H1 (cell line): ENCODE results near the gene SBNO2. TPM values are rescaled to one million over a fixed set of nuclear protein-coding genes. Genes with fewer than 3 reads are reported as not detected.

Experiments
- CTCF ChIA-PET: fragments of 300-600 bp; sonication (Branson Sonifier 250); formaldehyde crosslinking; loops from one replicate; lab custom pipeline; 2021; ENCODE audit not compliant: partially characterized antibody; lab: Charles Lee
- POLR2A ChIA-PET: fragments of 300-600 bp; sonication (Branson Sonifier 250); formaldehyde crosslinking; loops from one replicate; lab custom pipeline; 2021; ENCODE audit warnings: inconsistent platforms; ENCODE audit not compliant: partially characterized antibody; lab: Charles Lee
- DNase-seq, 2 experiments: peaks; one replicate each; pipeline versions ENCODE4 v3.0.0 to v3.0.0-alpha.2; 2010 to 2022; ENCODE audit warnings: low spot score in 2 of 2, low read depth in 1 of 2, mixed read lengths in 1 of 2
- FAIRE-seq: peaks from 2 replicates; lab custom pipeline; 2011; peaks lifted over from hg19 to GRCh38; lab: Jason Lieb, UNC
- H2AFZ ChIP-seq: 2 replicates; pipeline ENCODE4 v1.8.1; 2012; ENCODE audit warnings: low read length, inconsistent platforms
- H2AK5ac ChIP-seq: 2 replicates; pipeline ENCODE4 v1.6.1; 2013; ENCODE audit warnings: low read depth, low read length
- H2BK120ac ChIP-seq: replicated peaks from 2 replicates; pipeline ENCODE3; 2013; ENCODE audit warnings: low read depth, low read length, inconsistent platforms
- H2BK12ac ChIP-seq: 2 replicates; pipeline ENCODE4 v1.6.1; 2013; ENCODE audit warnings: low read depth, low read length
- H2BK15ac ChIP-seq: 2 replicates; pipeline ENCODE4 v1.6.1; 2013; ENCODE audit warnings: low read length
- H2BK20ac ChIP-seq: 2 replicates; pipeline ENCODE4 v1.6.1; 2013; ENCODE audit warnings: low read length
- H2BK5ac ChIP-seq: 2 replicates; pipeline ENCODE4 v1.6.1; 2013; ENCODE audit warnings: low read depth, low read length
- H3K14ac ChIP-seq: 2 replicates; pipeline ENCODE4 v1.6.1; 2013; ENCODE audit warnings: inconsistent platforms; ENCODE audit not compliant: insufficient read length
- H3K18ac ChIP-seq: 2 replicates; pipeline ENCODE4 v1.6.1; 2013; ENCODE audit warnings: low read length; ENCODE audit errors: extremely low read depth
- H3K23ac ChIP-seq: 2 replicates; pipeline ENCODE4 v1.6.1; 2013; ENCODE audit warnings: inconsistent platforms; ENCODE audit not compliant: insufficient read length
- H3K23me2 ChIP-seq: 2 replicates; pipeline ENCODE4 v1.6.1; 2013; ENCODE audit warnings: low read depth, low read length
- H3K27ac ChIP-seq: 2 replicates; pipeline ENCODE4 v1.6.1; 2011; ENCODE audit warnings: low read depth, low read length, inconsistent platforms
- H3K27me3 ChIP-seq, 4 experiments: replicated peaks in 1 of 4; 1 replicate in 1 of 4; 2 replicates in 3 of 4; pipeline versions ENCODE4 v1.6.1 to v1.8.1; 2011 to 2013; ENCODE audit warnings: low read length in 3 of 4, mild to moderate bottlenecking in 3 of 4, inconsistent platforms in 2 of 4, mixed read lengths in 2 of 4, moderate library complexity in 1 of 4; ENCODE audit not compliant: control insufficient read depth in 3 of 4, insufficient read depth in 3 of 4; ENCODE audit errors: extremely low read depth in 1 of 4
- H3K36me3 ChIP-seq, 4 experiments: 2 replicates each; pipeline versions ENCODE4 v1.6.1 to v1.8.1; 2011 to 2013; ENCODE audit warnings: mild to moderate bottlenecking in 4 of 4, low read length in 3 of 4, moderate library complexity in 2 of 4, control low read depth in 1 of 4, inconsistent platforms in 1 of 4; ENCODE audit not compliant: insufficient read depth in 4 of 4, control insufficient read depth in 2 of 4
- H3K4ac ChIP-seq: replicated peaks from 2 replicates; pipeline ENCODE3; 2013; ENCODE audit warnings: low read length, low read depth, mixed read lengths, inconsistent platforms; ENCODE audit not compliant: insufficient read length
- H3K4me1 ChIP-seq, 4 experiments: replicated peaks in 1 of 4; 1 replicate in 1 of 4; 2 replicates in 3 of 4; pipeline versions ENCODE4 v1.6.1 to v1.8.1; 2011 to 2013; ENCODE audit warnings: low read length in 3 of 4, inconsistent platforms in 2 of 4, mixed read lengths in 1 of 4; ENCODE audit not compliant: insufficient read depth in 4 of 4, control insufficient read depth in 3 of 4
- H3K4me2 ChIP-seq, 2 experiments: 2 replicates each; pipeline versions ENCODE4 v1.6.1 to v1.8.1; 2011 to 2013; ENCODE audit warnings: low read depth in 2 of 2, low read length in 2 of 2, control low read depth in 1 of 2, inconsistent platforms in 1 of 2, mild to moderate bottlenecking in 1 of 2; ENCODE audit not compliant: insufficient read depth in 1 of 2
- H3K4me3 ChIP-seq, 4 experiments: fragments of 200-600, 300-600 bp in 1 of 4; sonication (generic), shearing (Covaris generic), sonication (Bioruptor Twin) in 1 of 4; 2 replicates each; pipeline versions ENCODE4 v1.5.1 to v1.8.1; 2011 to 2016; ENCODE audit warnings: low read length in 4 of 4, low read depth in 3 of 4, control low read depth in 2 of 4, inconsistent platforms in 2 of 4, mild to moderate bottlenecking in 2 of 4, mixed read lengths in 1 of 4, moderate library complexity in 1 of 4; ENCODE audit not compliant: insufficient read depth in 2 of 4; ENCODE audit errors: extremely low read depth in 1 of 4
- H3K56ac ChIP-seq: replicated peaks from 2 replicates; pipeline ENCODE3; 2013; ENCODE audit warnings: low read depth, mild to moderate bottlenecking, mixed read lengths, low read length, inconsistent platforms; ENCODE audit not compliant: insufficient read length
- H3K79me1 ChIP-seq: 2 replicates; pipeline ENCODE4 v1.6.1; 2013; ENCODE audit warnings: low read depth, low read length, control low read depth
- H3K79me2 ChIP-seq, 2 experiments: 2 replicates each; pipeline versions ENCODE4 v1.6.1 to v1.8.1; 2012 to 2013; ENCODE audit warnings: low read length in 2 of 2, mild to moderate bottlenecking in 2 of 2, inconsistent platforms in 1 of 2; ENCODE audit not compliant: insufficient read depth in 2 of 2, control insufficient read depth in 1 of 2
- H3K9ac ChIP-seq, 4 experiments: replicated peaks in 1 of 4; 1 replicate in 1 of 4; 2 replicates in 3 of 4; pipeline versions ENCODE4 v1.6.1 to v1.8.1; 2011 to 2013; ENCODE audit warnings: low read depth in 3 of 4, low read length in 3 of 4, control low read depth in 2 of 4, mild to moderate bottlenecking in 2 of 4, moderate library complexity in 2 of 4, inconsistent platforms in 1 of 4; ENCODE audit errors: extremely low read depth in 1 of 4
- H3K9me3 ChIP-seq, 2 experiments: 2 replicates each; pipeline versions ENCODE4 v1.6.1 to v1.8.1; 2012 to 2013; ENCODE audit warnings: mild to moderate bottlenecking in 2 of 2, moderate library complexity in 2 of 2, control low read depth in 1 of 2, inconsistent platforms in 1 of 2, low read depth in 1 of 2, low read length in 1 of 2, mixed read lengths in 1 of 2; ENCODE audit not compliant: insufficient read depth in 2 of 2
- H4K20me1 ChIP-seq, 2 experiments: replicated peaks in 1 of 2; 2 replicates each; pipeline versions ENCODE3 to v1.8.1; 2011 to 2013; ENCODE audit warnings: inconsistent platforms in 2 of 2, low read length in 2 of 2, mild to moderate bottlenecking in 1 of 2; ENCODE audit not compliant: insufficient read depth in 2 of 2, control insufficient read depth in 1 of 2
- H4K5ac ChIP-seq: 2 replicates; pipeline ENCODE4 v1.6.1; 2013; ENCODE audit warnings: low read length, low read depth, mixed read lengths, inconsistent platforms; ENCODE audit not compliant: insufficient read length
- H4K8ac ChIP-seq: 2 replicates; pipeline ENCODE4 v1.8.0; 2013; ENCODE audit warnings: mild to moderate bottlenecking, moderate library complexity, low read length, inconsistent platforms; ENCODE audit not compliant: insufficient read depth; ENCODE audit errors: extremely low read depth
- H4K91ac ChIP-seq: replicated peaks from 2 replicates; pipeline ENCODE3; 2013; ENCODE audit warnings: low read length, mixed read lengths, inconsistent platforms; ENCODE audit not compliant: insufficient read length
- CTBP2 ChIP-seq: IDR thresholded peaks from 2 replicates; pipeline ENCODE4 v1.7.0; 2011; ENCODE audit warnings: borderline replicate concordance, mild to moderate bottlenecking, moderate library complexity, mixed read lengths, low read length; ENCODE audit not compliant: insufficient read depth, insufficient read length
- EZH2 ChIP-seq: fragments of 200-600 bp; sonication (generic); IDR thresholded peaks from 2 replicates; pipeline ENCODE4 v1.7.1; 2012; ENCODE audit warnings: low read depth, mild to moderate bottlenecking, moderate library complexity, low read length, inconsistent platforms; ENCODE audit not compliant: severe bottlenecking
- FOSL1 ChIP-seq: IDR thresholded peaks from 2 replicates; pipeline ENCODE4 v1.6.1; 2011; ENCODE audit warnings: mild to moderate bottlenecking, low read depth, low read length, moderate library complexity; ENCODE audit not compliant: insufficient read depth
- MAFK ChIP-seq: IDR thresholded peaks from 2 replicates; pipeline ENCODE4 v1.6.1; 2012; ENCODE audit warnings: low read depth, mild to moderate bottlenecking, improper control_type of control experiment, low read length
- RNF2 ChIP-seq: fragments of 200-900, 300-1000 bp; sonication (generic); IDR thresholded peaks from 2 replicates; pipeline ENCODE4 v1.7.1; 2016; ENCODE audit warnings: borderline replicate concordance, low read depth, mild to moderate bottlenecking, antibody characterized with exemption, low read length; ENCODE audit not compliant: poor library complexity, severe bottlenecking; ENCODE audit errors: missing control alignments
- SIRT6 ChIP-seq: IDR thresholded peaks from one replicate; pipeline ENCODE4 v1.7.1; 2012; ENCODE audit warnings: low read length, inconsistent platforms
- SP4 ChIP-seq: IDR thresholded peaks from 2 replicates; pipeline ENCODE4 v1.6.1; 2012; ENCODE audit warnings: low read length, inconsistent platforms
- TEAD4 ChIP-seq: IDR thresholded peaks from 2 replicates; pipeline ENCODE4 v1.6.1; 2012; ENCODE audit warnings: low read depth, low read length, inconsistent platforms, mixed read lengths
- WGBS, 2 experiments: shearing (Covaris generic) in 1 of 2; methylation state at CpG; one replicate each; pipeline versions ENCODE4 v1.1.6 to v1.1.7; 2013 to 2015; ENCODE audit warnings: low lambda C conversion rate in 2 of 2, mixed read lengths in 2 of 2, inconsistent platforms in 1 of 2, low coverage in 1 of 2, missing lambda C conversion rate in 1 of 2; ENCODE audit not compliant: insufficient replicate concordance in 2 of 2, insufficient coverage in 1 of 2, insufficient read length in 1 of 2; ENCODE audit errors: extremely low coverage in 1 of 2, missing lambda C conversion rate in 1 of 2; 5-methylcytosine and 5-hydroxymethylcytosine counted together
- polyA plus RNA-seq, 7 experiments: library from polyadenylated mRNA; depleted of rRNA in 3 of 7; stranded (reverse) in 5 of 7; unstranded in 2 of 7; fragments of >200 nt in 5 of 7; fragments of 200-250 nt in 2 of 7; gene quantifications; 1 replicate in 5 of 7; 2 replicates in 1 of 7; 4 replicates in 1 of 7; pipeline versions ENCODE4 v1.2.1 to v1.2.3, GENCODE V29; 2011 to 2013; ENCODE audit warnings: missing spikeins in 2 of 7, mixed read lengths in 2 of 7
- total RNA-seq: library from RNA; stranded (reverse); fragmentation: NEBNext Ultra II Directional; extraction: Animal tissue kit (Norgen Biotek cat#: 25700); gene quantifications from 2 replicates; pipeline ENCODE4 v1.2.1, GENCODE V29; 2021

The SBNO2 gene
- total and polyA plus RNA-seq, 2 of the 8 experiments (the other 6 are each of a cell fraction or from before 2014, with no cell fraction given) = 12.2 to 31.4 TPM

DNA sequence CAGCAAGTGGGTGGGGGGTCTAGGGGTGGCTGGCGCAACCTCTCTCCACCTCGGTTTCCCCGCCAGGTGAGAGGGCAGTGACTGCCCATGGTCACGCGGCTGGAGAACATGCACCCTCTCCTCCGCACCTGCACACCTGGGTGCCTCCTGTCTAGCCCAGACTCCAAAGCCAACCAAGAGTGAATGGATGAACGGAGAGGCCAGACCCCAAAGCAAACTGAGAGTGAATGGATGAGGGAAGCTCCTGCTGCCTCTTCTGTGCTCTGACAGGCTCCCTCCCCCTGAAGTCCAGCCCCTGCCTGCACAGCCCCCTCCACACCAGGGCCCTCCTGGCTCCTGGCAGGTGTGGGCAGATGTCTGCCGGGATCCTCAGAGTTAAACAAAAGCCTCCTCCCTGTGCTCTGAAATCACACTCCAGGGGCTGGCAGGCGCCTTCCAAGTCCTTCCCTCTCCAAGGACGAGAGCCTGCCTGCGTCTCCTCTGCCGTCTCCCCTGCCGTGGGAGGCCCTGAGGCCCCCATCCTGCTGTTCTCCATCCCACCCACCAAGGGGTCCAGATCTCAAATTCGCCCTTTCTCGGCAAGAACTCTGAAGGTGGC, 2.2 kb downstream of the SBNO2 start:
- Histone ChIP-seq H3K27me3 (no peaks in the 10 kb centered on the region; a peak in 1 of 7 replicates), H3K56ac (no peak overlapping the region), H2BK12ac (no peak overlapping the region), H2AK5ac (peak overlapping the region; percentile 86; the same call in 1 of the 2 replicates), H3K4me2 (peak overlapping the region; percentile 72 to 86; a peak in 2 of 4 replicates), H3K4ac (no peak overlapping the region), H2BK120ac (no peak overlapping the region), H4K8ac (no peak overlapping the region), H2BK5ac (peak overlapping the region; percentile 75), H3K9ac (no peak overlapping the region), H3K23ac (no peak overlapping the region), H4K5ac (no peak overlapping the region), H3K4me3 (peak overlapping the region in 1 of 4 experiments; percentile 100; a peak in 2 of 8 replicates), H2BK20ac (no peak overlapping the region), H3K18ac (no peak overlapping the region), H4K91ac (no peak overlapping the region), H3K14ac (no peak overlapping the region), H3K79me2 (peaks cover 10 to 66% of the 10 kb centered on the region in 2 experiments), H2BK15ac (no peak overlapping the region), H3K9me3 (no peaks in the 10 kb centered on the region), H2AFZ (no peak overlapping the region), H3K27ac (no peak overlapping the region), H3K4me1 (peaks cover 0 to 29% (median 16%) of the 10 kb centered on the region in 4 experiments; a peak in 5 of 7 replicates), H3K36me3 (peaks cover 0 to 2% (median 0%) of the 10 kb centered on the region in 4 experiments; a peak in 1 of 8 replicates), H4K20me1 (peaks cover 0 to 25% of the 10 kb centered on the region in 2 experiments), H3K23me2 (peaks cover 14% of the 10 kb centered on the region), H3K79me1 (peaks cover 38% of the 10 kb centered on the region)
- DNase-seq = no peak
- WGBS, 2 experiments = 83% methylated on average over 15 of the region's 15 CpGs; no CpG with 5 or more reads in 1 of the 2 experiments
- ChIA-PET CTCF (interaction anchor here (0.5 to 1.2 kb wide), 3 partner anchors 38 to 41 kb away, joined by 3 read pairs; no protein-coding TSS in a partner anchor), POLR2A (interaction anchor here (0.6 to 1.6 kb wide), 6 partner anchors 8 to 42 kb away, joined by 3 to 6 read pairs (median 3); no protein-coding TSS in a partner anchor)
- FAIRE-seq = no peak
- TF ChIP-seq SP4 = no peak
- TF ChIP-seq CTBP2 = no peak
- no peak for TF ChIP-seq TEAD4
- TF ChIP-seq FOSL1 = no peak
- no peak for TF ChIP-seq EZH2
- TF ChIP-seq RNF2 = no peak
- no peak for TF ChIP-seq SIRT6
- no peak for TF ChIP-seq MAFK
